GM10266 (cell line): ENCODE measurements around the gene TMEM219.

Source experiments
- DNase-seq: peaks from one replicate; pipeline ENCODE4 v3.0.0; 2012; ENCODE audit errors: extremely low spot score
- CTCF ChIP-seq: IDR thresholded peaks from 2 replicates; pipeline ENCODE4 v1.5.1; 2012; ENCODE audit warnings: mild to moderate bottlenecking, low read depth; ENCODE audit not compliant: control insufficient read depth, insufficient read depth; ENCODE audit errors: missing control alignments

The TMEM219 gene

GRCh38 chr16:30000735-30001631, 39.1 kb downstream of the TMEM219 start:
- no peak for TF ChIP-seq CTCF
- no peak for DNase-seq

DNA sequence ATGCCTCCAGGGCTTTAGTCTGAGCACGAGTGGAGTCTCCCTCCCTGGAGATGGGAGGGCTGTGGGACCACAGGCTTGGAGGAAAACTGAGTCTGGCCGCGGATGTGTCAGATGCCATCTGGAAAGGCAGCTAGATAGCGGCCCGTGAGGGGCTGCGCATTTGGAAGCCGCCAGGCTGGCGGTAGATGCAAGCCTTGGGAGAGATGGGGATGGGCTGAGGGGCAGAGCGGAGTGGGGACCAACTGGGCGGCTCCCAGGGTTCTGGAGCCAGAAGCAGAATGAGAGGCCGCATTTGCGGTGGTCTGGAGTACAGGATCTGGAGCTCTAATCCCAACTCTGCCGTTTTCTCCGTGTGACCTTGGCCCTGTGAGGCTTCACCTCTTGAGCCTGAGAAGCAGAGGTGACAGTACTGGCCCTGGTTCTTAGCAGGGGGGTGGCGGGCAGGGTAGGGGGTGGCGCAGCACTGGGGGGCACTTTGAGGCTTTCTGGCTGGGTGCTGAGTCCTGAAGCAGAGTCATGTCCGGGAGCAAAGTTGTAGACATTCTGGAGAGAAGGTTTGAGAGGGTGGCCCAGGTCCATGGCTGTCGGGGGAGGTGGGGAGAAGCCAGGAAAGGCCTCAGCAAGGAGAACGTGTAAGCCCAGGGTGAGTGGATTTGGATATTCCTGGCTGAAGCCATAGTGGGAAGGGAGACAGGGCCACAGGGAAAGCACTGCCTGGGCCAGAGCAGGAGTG, 40.9 kb downstream of the TMEM219 start:
- TF ChIP-seq CTCF = no peak
- DNase-seq = no peak

DNA sequence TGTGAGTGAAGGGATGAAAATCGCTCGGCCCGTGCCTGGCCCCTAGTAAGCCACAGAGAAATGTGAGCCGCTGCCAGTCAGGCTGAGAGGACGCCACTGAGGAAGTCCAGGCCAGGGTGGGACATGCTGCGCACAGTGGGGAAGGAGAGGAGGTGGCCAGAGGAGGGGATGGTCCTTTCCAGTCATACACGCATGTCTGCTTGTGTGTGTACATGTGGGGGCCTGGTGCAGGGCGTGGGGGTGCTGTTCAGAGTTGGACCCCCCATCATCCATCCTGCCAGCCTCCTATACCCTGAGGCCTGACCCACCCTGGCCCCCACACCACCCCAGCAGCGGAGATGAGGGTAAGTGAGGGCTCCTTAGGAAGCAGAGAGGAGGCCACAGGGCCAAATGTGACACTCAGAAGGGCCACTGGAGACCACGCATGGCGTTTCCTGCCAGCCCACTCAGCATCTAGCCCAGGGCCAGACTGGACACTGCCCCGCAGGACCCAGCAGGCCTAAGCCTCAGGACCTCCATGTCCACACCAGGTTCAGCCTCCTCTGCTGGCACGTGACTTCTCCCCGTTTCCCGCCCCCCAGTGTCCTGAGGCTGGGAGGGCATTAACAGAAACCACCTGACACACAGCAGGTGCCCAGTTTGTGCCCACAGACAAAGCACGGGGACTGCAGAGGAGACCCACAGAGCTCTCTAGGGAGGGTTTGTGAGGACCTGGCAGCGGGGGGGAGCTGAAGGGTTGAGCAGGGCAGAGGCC, 42.0 kb downstream of the TMEM219 start:
- DNase-seq = no peak
- no peak for TF ChIP-seq CTCF

GRCh38 chr16:30004424-30004776, 42.5 kb downstream of the TMEM219 start:
- no peak for TF ChIP-seq CTCF
- no peak for DNase-seq

DNA sequence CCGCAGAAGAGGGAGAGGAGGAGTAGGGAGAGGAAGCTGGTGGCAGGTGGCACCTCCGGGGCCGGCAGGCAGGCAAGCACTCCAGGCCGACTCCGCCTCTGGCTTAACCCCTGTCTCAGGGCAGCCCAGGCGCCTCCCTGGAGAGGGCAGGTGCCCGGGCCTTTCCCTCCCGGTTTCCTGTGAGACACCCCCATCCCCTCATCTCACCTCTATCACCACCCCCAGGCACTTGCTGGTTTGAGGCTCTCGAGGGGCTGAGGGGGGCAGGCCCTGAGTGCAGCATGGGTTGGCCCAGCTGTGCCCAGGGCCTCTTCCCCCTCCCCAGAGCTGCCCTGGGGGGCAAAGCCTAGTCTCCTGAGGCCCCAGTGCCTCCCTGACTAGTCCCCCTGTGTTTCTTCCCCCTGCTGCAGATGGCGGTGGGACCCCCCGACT, 42.9 kb downstream of the TMEM219 start:
- no peak for TF ChIP-seq CTCF
- DNase-seq = peak; percentile 45

DNA sequence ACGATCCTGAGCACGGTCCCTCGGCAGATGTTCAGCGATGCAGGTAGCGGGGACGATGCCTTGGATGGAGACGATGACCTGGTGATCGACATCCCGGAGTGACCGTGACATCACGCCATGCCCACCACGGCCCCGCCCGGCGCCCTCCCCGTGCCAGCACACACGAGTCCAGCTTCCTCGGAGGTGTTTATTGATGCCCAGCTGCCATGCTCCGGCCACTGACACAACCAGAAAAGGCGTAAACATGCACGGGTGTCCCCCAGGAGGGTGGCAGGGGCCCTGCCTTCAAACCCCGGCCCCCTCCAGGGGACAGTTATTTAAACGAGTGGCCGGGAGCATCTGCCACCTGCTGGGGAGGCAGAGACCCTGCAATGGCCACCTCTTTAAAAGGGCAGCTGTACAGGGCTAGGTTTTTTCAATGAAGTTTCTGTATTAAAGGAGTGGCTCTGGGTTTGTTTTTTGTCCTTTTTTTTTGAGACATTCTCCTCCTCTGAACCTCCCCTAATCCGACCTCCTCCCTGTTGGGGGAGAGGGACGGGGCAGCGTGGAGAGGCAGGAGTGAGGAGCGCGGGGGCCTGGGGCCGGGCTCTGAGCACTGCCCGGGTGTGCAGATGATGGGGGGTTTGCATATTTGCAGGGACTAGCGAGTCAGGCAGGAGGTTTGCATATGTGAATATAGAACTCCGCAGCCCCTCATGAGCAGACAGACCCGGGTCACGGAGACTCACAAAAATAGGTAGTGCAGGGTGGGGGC, 43.6 kb downstream of the TMEM219 start:
- peak; percentile 72 for TF ChIP-seq CTCF
- DNase-seq = peak; percentile 85
